ENCODE results near the gene OR52W1.

DNA sequence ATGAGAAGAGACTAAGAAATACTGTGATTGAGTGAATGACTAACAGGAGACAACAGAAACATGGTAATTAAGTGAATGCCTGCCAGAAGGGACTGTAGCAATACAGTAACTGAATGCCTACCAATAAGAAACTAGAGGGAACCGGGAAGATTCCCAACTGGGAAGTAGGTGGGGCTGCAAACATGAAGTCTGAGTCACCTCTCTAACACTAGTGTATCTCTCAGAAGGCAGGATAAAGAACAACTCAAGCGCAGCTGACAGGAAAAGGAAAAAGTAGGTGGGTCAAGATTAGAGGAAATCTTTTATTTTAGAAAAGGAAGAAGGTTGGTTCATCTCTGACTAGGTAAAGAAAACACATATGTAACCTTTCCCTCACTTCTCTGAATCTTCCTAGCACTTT, 20.3 kb downstream of the OR52W1 start:
- TF ChIP-seq EZH2 (IDR thresholded peaks at IDR 0.05; ENCODE audit: borderline replicate concordance, low read length): no peak
- TF ChIP-seq, protein P1, sequence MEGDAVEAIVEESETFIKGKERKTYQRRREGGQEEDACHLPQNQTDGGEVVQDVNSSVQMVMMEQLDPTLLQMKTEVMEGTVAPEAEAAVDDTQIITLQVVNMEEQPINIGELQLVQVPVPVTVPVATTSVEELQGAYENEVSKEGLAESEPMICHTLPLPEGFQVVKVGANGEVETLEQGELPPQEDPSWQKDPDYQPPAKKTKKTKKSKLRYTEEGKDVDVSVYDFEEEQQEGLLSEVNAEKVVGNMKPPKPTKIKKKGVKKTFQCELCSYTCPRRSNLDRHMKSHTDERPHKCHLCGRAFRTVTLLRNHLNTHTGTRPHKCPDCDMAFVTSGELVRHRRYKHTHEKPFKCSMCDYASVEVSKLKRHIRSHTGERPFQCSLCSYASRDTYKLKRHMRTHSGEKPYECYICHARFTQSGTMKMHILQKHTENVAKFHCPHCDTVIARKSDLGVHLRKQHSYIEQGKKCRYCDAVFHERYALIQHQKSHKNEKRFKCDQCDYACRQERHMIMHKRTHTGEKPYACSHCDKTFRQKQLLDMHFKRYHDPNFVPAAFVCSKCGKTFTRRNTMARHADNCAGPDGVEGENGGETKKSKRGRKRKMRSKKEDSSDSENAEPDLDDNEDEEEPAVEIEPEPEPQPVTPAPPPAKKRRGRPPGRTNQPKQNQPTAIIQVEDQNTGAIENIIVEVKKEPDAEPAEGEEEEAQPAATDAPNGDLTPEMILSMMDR (conservative IDR thresholded peaks at IDR 0.05 in 1 of 2, IDR thresholded peaks at IDR 0.05 in 1 of 2; ENCODE audit: extremely low read depth in 1 of 2, insufficient read depth in 1 of 2, low read depth in 1 of 2, low read length in 2 of 2): no peak
